Suprapubic skin (tissue), 2 donors: ENCODE measurements around the gene SLC2A5.

Experiments
- EP300 ChIP-seq: sonication (generic); formaldehyde crosslinking; IDR thresholded peaks from one replicate; pipeline ENCODE4 v1.6.1; 2017; ENCODE audit warnings: antibody characterized with exemption
- POLR2A ChIP-seq, 2 donors: fragments of 450-650 bp; IDR thresholded peaks; one replicate each; pipeline ENCODE4 v1.6.1; 2017; ENCODE audit warnings: antibody characterized with exemption in 2 of 2, mild to moderate bottlenecking in 2 of 2, moderate library complexity in 2 of 2

GRCh38 chr1:9079988-9080704 lies 10.7 kb upstream of the SLC2A5 start:
- TF ChIP-seq EP300 (no peak), POLR2A (IDR thresholded peaks at IDR 0.05) (no peak)
